Mesenchymal stem cell (in vitro differentiated cells and primary cell): Measurements from ENCODE around the gene PTGDR2.

ENCODE experiments used
- DNase-seq: peaks from one replicate; pipeline ENCODE4 v3.0.0-alpha.2; 2013
- H2AFZ ChIP-seq: one replicate; pipeline ENCODE4 v1.6.1; 2013; ENCODE audit warnings: low read depth, mild to moderate bottlenecking, control low read depth, inconsistent platforms, low read length, moderate library complexity
- H2AK5ac ChIP-seq: 2 replicates; pipeline ENCODE4 v1.6.1; 2013; ENCODE audit warnings: low read length, moderate library complexity, mild to moderate bottlenecking, inconsistent platforms; ENCODE audit not compliant: severe bottlenecking
- H2BK120ac ChIP-seq: one replicate; pipeline ENCODE4 v1.6.1; 2013; ENCODE audit warnings: low read depth, mild to moderate bottlenecking, inconsistent platforms, low read length, moderate library complexity
- H2BK12ac ChIP-seq, 2 experiments: one replicate each; pipeline ENCODE4 v1.6.1; 2013; ENCODE audit warnings: inconsistent platforms in 2 of 2, low read length in 2 of 2, mild to moderate bottlenecking in 2 of 2, moderate library complexity in 2 of 2, control low read depth in 1 of 2
- H2BK15ac ChIP-seq: one replicate; pipeline ENCODE4 v1.6.1; 2013; ENCODE audit warnings: mild to moderate bottlenecking, low read depth, inconsistent platforms; ENCODE audit not compliant: poor library complexity, severe bottlenecking
- H2BK5ac ChIP-seq: 2 replicates; pipeline ENCODE4 v1.6.1; 2013; ENCODE audit warnings: low read depth, mild to moderate bottlenecking, low read length, control low read depth, inconsistent platforms; ENCODE audit not compliant: poor library complexity, severe bottlenecking
- H3K14ac ChIP-seq, 2 experiments: one replicate each; pipeline ENCODE4 v1.6.1; 2013; ENCODE audit warnings: inconsistent platforms in 2 of 2, low read length in 2 of 2, control low read depth in 1 of 2, mild to moderate bottlenecking in 1 of 2, moderate library complexity in 1 of 2
- H3K18ac ChIP-seq, 2 experiments: one replicate each; pipeline ENCODE4 v1.6.1; 2013; ENCODE audit warnings: inconsistent platforms in 2 of 2, low read length in 2 of 2, control low read depth in 1 of 2, low read depth in 1 of 2, mild to moderate bottlenecking in 1 of 2
- H3K23ac ChIP-seq, 2 experiments: one replicate each; pipeline ENCODE4 v1.6.1; 2013; ENCODE audit warnings: inconsistent platforms in 2 of 2, low read length in 2 of 2, mild to moderate bottlenecking in 2 of 2, moderate library complexity in 2 of 2, control low read depth in 1 of 2
- H3K27ac ChIP-seq: 2 replicates; pipeline ENCODE4 v1.5.1; 2013; ENCODE audit warnings: mild to moderate bottlenecking, moderate library complexity, low read length, control low read depth, inconsistent platforms; ENCODE audit not compliant: poor library complexity, severe bottlenecking
- H3K27me3 ChIP-seq, 2 experiments: 2 replicates each; pipeline versions ENCODE4 v1.6.1 to v1.7.0; 2013; ENCODE audit warnings: low read length in 2 of 2, mild to moderate bottlenecking in 2 of 2, moderate library complexity in 2 of 2, control low read depth in 1 of 2, inconsistent platforms in 1 of 2; ENCODE audit not compliant: control insufficient read depth in 1 of 2, insufficient read depth in 1 of 2
- H3K36me3 ChIP-seq, 2 experiments: 2 replicates each; pipeline versions ENCODE4 v1.6.1 to v1.7.0; 2013; ENCODE audit warnings: low read length in 2 of 2, control low read depth in 1 of 2, inconsistent platforms in 1 of 2, low read depth in 1 of 2, mild to moderate bottlenecking in 1 of 2; ENCODE audit not compliant: insufficient read depth in 2 of 2, control insufficient read depth in 1 of 2
- H3K4ac ChIP-seq, 2 experiments: one replicate each; pipeline ENCODE4 v1.6.1; 2013; ENCODE audit warnings: inconsistent platforms in 2 of 2, low read length in 2 of 2, mild to moderate bottlenecking in 2 of 2, moderate library complexity in 2 of 2, control low read depth in 1 of 2, low read depth in 1 of 2
- H3K4me1 ChIP-seq: 2 replicates; pipeline ENCODE4 v1.6.1; 2013; ENCODE audit warnings: low read depth, low read length, control low read depth; ENCODE audit not compliant: control insufficient read depth, insufficient read depth
- H3K4me2 ChIP-seq: 2 replicates; pipeline ENCODE4 v1.6.1; 2013; ENCODE audit warnings: low read length, mild to moderate bottlenecking, inconsistent platforms; ENCODE audit not compliant: poor library complexity, severe bottlenecking
- H3K4me3 ChIP-seq, 2 experiments: 2 replicates each; pipeline versions ENCODE4 v1.5.1 to v1.7.0; 2013; ENCODE audit warnings: low read length in 2 of 2, mild to moderate bottlenecking in 2 of 2, control low read depth in 1 of 2, low read depth in 1 of 2; ENCODE audit not compliant: insufficient read depth in 1 of 2
- H3K79me1 ChIP-seq: replicated peaks from 2 replicates; pipeline ENCODE4 v1.6.1; 2013; ENCODE audit warnings: mild to moderate bottlenecking, control low read depth, low read length, inconsistent platforms; ENCODE audit not compliant: poor library complexity, severe bottlenecking
- H3K9ac ChIP-seq: 2 replicates; pipeline ENCODE4 v1.7.0; 2013; ENCODE audit warnings: mild to moderate bottlenecking, low read length, moderate library complexity
- H3K9me3 ChIP-seq: 2 replicates; pipeline ENCODE4 v1.7.0; 2013; ENCODE audit warnings: mild to moderate bottlenecking, low read length; ENCODE audit not compliant: control insufficient read depth
- H4K8ac ChIP-seq: one replicate; pipeline ENCODE4 v1.6.1; 2013; ENCODE audit warnings: inconsistent platforms, mild to moderate bottlenecking, low read length, moderate library complexity
- H4K91ac ChIP-seq: one replicate; pipeline ENCODE4 v1.6.1; 2013; ENCODE audit warnings: mild to moderate bottlenecking, low read length, inconsistent platforms
- WGBS: methylation state at CpG from one replicate; pipeline ENCODE4 v1.1.7; 2013; ENCODE audit warnings: mixed read lengths; 5-methylcytosine and 5-hydroxymethylcytosine counted together

Gene PTGDR2

GRCh38 chr11:60858731-60859464 lies 3.1 kb upstream of the PTGDR2 start:
- Histone ChIP-seq H4K91ac (no peak overlapping the region), H3K36me3 (no peaks in the 10 kb centered on the region), H3K4me2 (no peak overlapping the region), H2AK5ac (no peak overlapping the region), H2BK12ac (peak overlapping the region in 1 of 2 experiments; percentile 25), H3K4me3 (no peak overlapping the region), H3K4me1 (peaks cover 9% of the 10 kb centered on the region), H3K9me3 (no peaks in the 10 kb centered on the region), H3K14ac (no peak overlapping the region), H3K18ac (peak overlapping the region in 1 of 2 experiments; percentile 42), H3K27me3 (peaks cover 0 to 13% of the 10 kb centered on the region in 2 experiments), H2AFZ (no peak overlapping the region), H3K23ac (no peak overlapping the region), H4K8ac (no peak overlapping the region), H3K27ac (no peak overlapping the region), H2BK15ac (peak overlapping the region; percentile 12), H3K79me1 (no peaks in the 10 kb centered on the region), H3K4ac (no peak overlapping the region), H3K9ac (no peak overlapping the region), H2BK5ac (no peak overlapping the region), H2BK120ac (no peak overlapping the region)
- 91% methylated on average over 4 of the region's 4 CpGs for WGBS
- no peak for DNase-seq

- no peak overlapping the region for H2BK15ac ChIP-seq
Measured at GRCh38 chr11:60858236-60858635, 2.5 kb upstream of the PTGDR2 start.

GRCh38 chr11:60857378-60858232 lies 1.9 kb upstream of the PTGDR2 start:
- Histone ChIP-seq H3K9me3 (no peaks in the 10 kb centered on the region), H3K36me3 (peaks cover 6 to 10% of the 10 kb centered on the region in 2 experiments), H3K9ac (no peak overlapping the region), H3K27ac (no peak overlapping the region), H2BK12ac (no peak overlapping the region), H3K27me3 (peaks cover 0 to 9% of the 10 kb centered on the region in 2 experiments), H2BK120ac (no peak overlapping the region), H3K4me1 (peaks cover 12% of the 10 kb centered on the region), H2AFZ (no peak overlapping the region), H4K91ac (no peak overlapping the region), H3K23ac (no peak overlapping the region), H3K14ac (no peak overlapping the region), H3K18ac (no peak overlapping the region), H3K4ac (no peak overlapping the region), H3K79me1 (no peaks in the 10 kb centered on the region), H3K4me2 (no peak overlapping the region), H4K8ac (no peak overlapping the region), H3K4me3 (no peak overlapping the region), H2BK15ac (no peak overlapping the region), H2BK5ac (no peak overlapping the region), H2AK5ac (no peak overlapping the region)
- 82% methylated on average over 4 of the region's 5 CpGs for WGBS
- peak; percentile 61 for DNase-seq

More at GRCh38 chr11:60858236-60858635, 2.5 kb upstream of the PTGDR2 start:
- Histone ChIP-seq H2BK120ac (no peak overlapping the region), H3K18ac (no peak overlapping the region), H3K14ac (no peak overlapping the region), H3K36me3 (peaks cover 4% of the 10 kb centered on the region in 2 experiments), H3K9ac (no peak overlapping the region), H3K9me3 (no peaks in the 10 kb centered on the region), H4K8ac (no peak overlapping the region), H3K27me3 (peaks cover 0 to 13% of the 10 kb centered on the region in 2 experiments), H2AFZ (no peak overlapping the region), H3K79me1 (no peaks in the 10 kb centered on the region), H2BK12ac (peak overlapping the region in 1 of 2 experiments; percentile 38), H3K4me1 (peaks cover 11% of the 10 kb centered on the region), H3K4me3 (no peak overlapping the region), H3K4ac (no peak overlapping the region), H3K23ac (no peak overlapping the region), H2AK5ac (no peak overlapping the region), H4K91ac (no peak overlapping the region), H3K27ac (no peak overlapping the region), H3K4me2 (no peak overlapping the region), H2BK5ac (no peak overlapping the region)
- DNase-seq, result no peak
- whole genome bisulfite sequencing, result 85% methylated on average over 8 of the region's 8 CpGs
